Prostate gland (tissue), 2 donors: ENCODE measurements around the gene C1orf232. TPM values are rescaled to one million over a fixed set of nuclear protein-coding genes. Genes with fewer than 3 reads are reported as not detected.

Experiments
- DNase-seq: peaks from one replicate; pipeline ENCODE4 v3.0.0-alpha.2; 2019; ENCODE audit warnings: low spot score
- H3K27ac ChIP-seq, 2 donors: fragments of 200-600 bp; sonication (generic); 2 replicates each; pipeline ENCODE4 v1.5.1; 2017 to 2019
- H3K27me3 ChIP-seq: fragments of 200-600 bp; sonication (generic); replicated peaks from 2 replicates; pipeline ENCODE4 v1.5.1; 2019; ENCODE audit not compliant: insufficient read depth
- H3K36me3 ChIP-seq, 2 donors: fragments of 200-600 bp; sonication (generic); 1 replicate in 1 of 2; 2 replicates in 1 of 2; pipeline versions ENCODE4 v1.5.1 to v1.8.1; 2017 to 2019
- H3K4me1 ChIP-seq: fragments of 200-600 bp; sonication (generic); replicated peaks from 2 replicates; pipeline ENCODE4 v1.5.1; 2019
- H3K4me3 ChIP-seq, 2 donors: fragments of 200-600 bp; sonication (generic); 2 replicates each; pipeline ENCODE4 v1.5.1; 2017 to 2019
- H3K9me3 ChIP-seq: fragments of 200-600 bp; sonication (generic); 2 replicates; pipeline ENCODE4 v1.5.1; 2017
- CTCF ChIP-seq, 4 experiments: fragments of 200-600 bp in 2 of 4; fragments of 450-650 bp in 2 of 4; sonication (generic) in 2 of 4; IDR thresholded peaks; 1 replicate in 3 of 4; 2 replicates in 1 of 4; pipeline ENCODE4 v1.5.1; 2016 to 2019; ENCODE audit warnings: antibody characterized with exemption in 4 of 4, mild to moderate bottlenecking in 2 of 4, moderate library complexity in 2 of 4
- POLR2A ChIP-seq: fragments of 450-650 bp; IDR thresholded peaks from one replicate; pipeline ENCODE4 v1.6.1; 2016; ENCODE audit warnings: antibody characterized with exemption, mild to moderate bottlenecking
- POLR2AphosphoS5 ChIP-seq: sonication (generic); formaldehyde crosslinking; IDR thresholded peaks from one replicate; pipeline ENCODE4 v1.6.1; 2017; ENCODE audit warnings: antibody characterized with exemption
- WGBS: methylation state at CpG from one replicate; pipeline ENCODE4 v1.1.5; 2018; 5-methylcytosine and 5-hydroxymethylcytosine counted together
- intact Hi-C: fragments of 100-400 bp; cut with DNase I; formaldehyde crosslinking; loops from one replicate; pipeline ENCODE4 v1.14.2; 2022
- total RNA-seq, 2 donors: library from RNA; depleted of rRNA; stranded (reverse); fragments of >200 nt; gene quantifications; one replicate each; pipeline ENCODE4 v1.1.0, GENCODE V29; 2016

The C1orf232 gene
- total RNA-seq = not detected

GRCh38 chr1:26168410-26169197 lies at the start of gene C1orf232:
TSS of gene C1orf232 (minus strand) at chr1:26168963. CDS start at chr1:26168499, 464 bp downstream.
- 52% methylated on average over 5 of the region's 5 CpGs for WGBS
- Histone ChIP-seq H3K27ac (peak within 1 kb of the TSS; percentile 68 to 77), H3K27me3 (no peaks in the 10 kb centered on the region), H3K36me3 (no peaks in the 10 kb centered on the region), H3K9me3 (no peaks in the 10 kb centered on the region), H3K4me1 (no peaks in the 10 kb centered on the region), H3K4me3 (peak within 1 kb of the TSS; percentile 75 to 95)
- intact Hi-C loops = loop anchor here (2.0 to 5.0 kb wide), 2 partner anchors 64 to 154 kb away; no protein-coding TSS in a partner anchor
- TF ChIP-seq CTCF (IDR thresholded peaks at IDR 0.05) (no peak), POLR2A (no peak), POLR2AphosphoS5 (no peak)
- DNase-seq = no peak

- H3K9me3 ChIP-seq = no peaks in the 10 kb centered on the region
- TF ChIP-seq CTCF (IDR thresholded peaks at IDR 0.05) (no peak), POLR2AphosphoS5 (no peak), POLR2A (no peak)
- intact Hi-C loops = no loop called here
- no peaks in the 10 kb centered on the region for H3K36me3 ChIP-seq
- no peak overlapping the region for H3K27ac ChIP-seq
- 41% methylated on average over 3 of the region's 3 CpGs for WGBS
- no peaks in the 10 kb centered on the region for H3K4me1 ChIP-seq
- no peak for DNase-seq
- H3K27me3 ChIP-seq = no peaks in the 10 kb centered on the region
- H3K4me3 ChIP-seq = no peak overlapping the region
These were observed 46.5 kb upstream of the C1orf232 start for GRCh38 chr1:26215246-26215645.

- Histone ChIP-seq H3K27me3 (no peaks in the 10 kb centered on the region), H3K27ac (no peak overlapping the region), H3K4me3 (no peak overlapping the region), H3K36me3 (no peaks in the 10 kb centered on the region), H3K9me3 (no peaks in the 10 kb centered on the region), H3K4me1 (no peaks in the 10 kb centered on the region)
- DNase-seq = no peak
- TF ChIP-seq CTCF (IDR thresholded peaks at IDR 0.05) (no peak), POLR2AphosphoS5 (no peak), POLR2A (no peak)
- WGBS = 80% methylated on average over 6 of the region's 6 CpGs
- intact Hi-C loops = no loop called here
These were observed 44.7 kb upstream of the C1orf232 start for GRCh38 chr1:26213335-26213905.

GRCh38 chr1:26212726-26213125 lies 44.0 kb upstream of the C1orf232 start:
- DNase-seq = no peak
- H3K27me3 ChIP-seq = no peaks in the 10 kb centered on the region
- H3K4me3 ChIP-seq = no peak overlapping the region
- intact Hi-C loops = no loop called here
- H3K9me3 ChIP-seq = no peaks in the 10 kb centered on the region
- WGBS = 87% methylated on average over 5 of the region's 5 CpGs
- no peak for TF ChIP-seq CTCF (IDR thresholded peaks at IDR 0.05)
- no peak for TF ChIP-seq POLR2AphosphoS5
- TF ChIP-seq POLR2A = no peak
- no peak overlapping the region for H3K27ac ChIP-seq
- no peaks in the 10 kb centered on the region for H3K36me3 ChIP-seq
- H3K4me1 ChIP-seq = no peaks in the 10 kb centered on the region
